ENCODE results near the gene TRAF2. TPM values are rescaled to one million over a fixed set of nuclear protein-coding genes. Genes with fewer than 3 reads are reported as not detected.

Gene TRAF2
- polyA plus RNA-seq, 3 donors = 1.6 to 6.1 (median 2.0) TPM

GRCh38 chr9:136960938-136961275, 74.6 kb downstream of the TRAF2 start:
- Histone ChIP-seq H3K27ac (ENCODE audit: low read depth in 1 of 2, low read length in 2 of 2) (no peak overlapping the region), H3K36me3 (replicated peaks in 1 of 2; ENCODE audit: control insufficient read depth in 1 of 2, insufficient read depth in 2 of 2, low read length in 2 of 2) (no peaks in the 10 kb centered on the region), H3K4me1 (ENCODE audit: control insufficient read depth in 1 of 2, insufficient read depth in 2 of 2, low read length in 2 of 2) (peaks cover 4 to 8% of the 10 kb centered on the region in 2 donors), H4K20me1 (ENCODE audit: insufficient read depth, low read length) (no peaks in the 10 kb centered on the region), H3K9ac (ENCODE audit: insufficient read depth, low read length, poor library complexity, severe bottlenecking) (no peak overlapping the region), H3K4me2 (replicated peaks; ENCODE audit: extremely low read depth, low read length, poor library complexity, severe bottlenecking) (no peak overlapping the region), H3K79me2 (ENCODE audit: insufficient read depth, low read length) (no peaks in the 10 kb centered on the region), H2AFZ (ENCODE audit: insufficient read depth, low read depth, low read length, poor library complexity, severe bottlenecking) (no peak overlapping the region), H3K27me3 (ENCODE audit: control insufficient read depth in 2 of 2, insufficient read depth in 2 of 2, low read length in 2 of 2) (no peaks in the 10 kb centered on the region), H3K9me3 (replicated peaks in 1 of 2; ENCODE audit: control insufficient read depth in 1 of 2, insufficient read depth in 1 of 2, low read length in 2 of 2) (no peaks in the 10 kb centered on the region), H3K4me3 (replicated peaks in 1 of 3; ENCODE audit: low read depth in 2 of 3, low read length in 3 of 3) (no peak overlapping the region)
- intact Hi-C loops (cut with micrococcal nuclease) = no loop called here
- no peaks in the 10 kb centered on the region for H3K36me3 Mint-ChIP-seq
- no peak overlapping the region for H3K4me3 Mint-ChIP-seq
- peaks cover 6 to 11% (median 7%) of the 10 kb centered on the region in 3 donors for H3K27me3 Mint-ChIP-seq (ENCODE audit: low read depth in 3 of 3)
- WGBS (ENCODE audit: insufficient coverage) = 93% methylated on average over 12 of the region's 15 CpGs
- H3K9me3 Mint-ChIP-seq = peaks cover 0 to 5% (median 3%) of the 10 kb centered on the region in 7 donors
- H3K4me1 Mint-ChIP-seq = peaks cover 8% of the 10 kb centered on the region
- no peak overlapping the region for H3K27ac Mint-ChIP-seq
- DNase-seq = no peak
- TF ChIP-seq CTCF (IDR thresholded peaks at IDR 0.05) = no peak

GRCh38 chr9:136961279-136962065, 75.2 kb downstream of the TRAF2 start:
- DNase-seq = no peak
- Mint-ChIP-seq H3K36me3 (no peaks in the 10 kb centered on the region), H3K27ac (no peak overlapping the region), H3K27me3 (ENCODE audit: low read depth in 3 of 3) (peaks cover 9 to 16% (median 11%) of the 10 kb centered on the region in 3 donors), H3K4me3 (no peak overlapping the region), H3K9me3 (peaks cover 0 to 4% (median 3%) of the 10 kb centered on the region in 7 donors), H3K4me1 (peaks cover 14% of the 10 kb centered on the region)
- Histone ChIP-seq H3K79me2 (ENCODE audit: insufficient read depth, low read length) (no peaks in the 10 kb centered on the region), H3K36me3 (replicated peaks in 1 of 2; ENCODE audit: control insufficient read depth in 1 of 2, insufficient read depth in 2 of 2, low read length in 2 of 2) (no peaks in the 10 kb centered on the region), H2AFZ (ENCODE audit: insufficient read depth, low read depth, low read length, poor library complexity, severe bottlenecking) (no peak overlapping the region), H3K9me3 (replicated peaks in 1 of 2; ENCODE audit: control insufficient read depth in 1 of 2, insufficient read depth in 1 of 2, low read length in 2 of 2) (no peaks in the 10 kb centered on the region), H3K27me3 (ENCODE audit: control insufficient read depth in 2 of 2, insufficient read depth in 2 of 2, low read length in 2 of 2) (no peaks in the 10 kb centered on the region), H3K27ac (ENCODE audit: low read depth in 1 of 2, low read length in 2 of 2) (no peak overlapping the region), H3K4me1 (ENCODE audit: control insufficient read depth in 1 of 2, insufficient read depth in 2 of 2, low read length in 2 of 2) (peaks cover 10 to 12% of the 10 kb centered on the region in 2 donors), H4K20me1 (ENCODE audit: insufficient read depth, low read length) (no peaks in the 10 kb centered on the region), H3K4me2 (replicated peaks; ENCODE audit: extremely low read depth, low read length, poor library complexity, severe bottlenecking) (no peak overlapping the region), H3K4me3 (replicated peaks in 1 of 3; ENCODE audit: low read depth in 2 of 3, low read length in 3 of 3) (no peak overlapping the region), H3K9ac (ENCODE audit: insufficient read depth, low read length, poor library complexity, severe bottlenecking) (no peak overlapping the region)
- 91% methylated on average over 20 of the region's 23 CpGs for WGBS (ENCODE audit: insufficient coverage)
- no peak for TF ChIP-seq CTCF (IDR thresholded peaks at IDR 0.05)
- intact Hi-C loops (cut with micrococcal nuclease) = no loop called here
